Osteocyte (in vitro differentiated cells): Measurements from ENCODE around the gene ATAD3B. TPM values are rescaled to one million over a fixed set of nuclear protein-coding genes. Genes with fewer than 3 reads are reported as not detected.

ENCODE experiments used
- DNase-seq: peaks from one replicate; pipeline ENCODE4 v3.0.0; 2021; ENCODE audit warnings: mixed read lengths; ENCODE audit not compliant: unreplicated experiment; ENCODE audit errors: extremely low spot score
- H3K27ac Mint-ChIP-seq: one replicate; pipeline ENCODE4 v1.8.0; 2021; ENCODE audit warnings: mild to moderate bottlenecking, mixed read lengths; ENCODE audit not compliant: unreplicated experiment
- H3K27me3 Mint-ChIP-seq: one replicate; pipeline ENCODE4 v1.8.0; 2021; ENCODE audit warnings: mixed read lengths; ENCODE audit not compliant: unreplicated experiment
- H3K36me3 Mint-ChIP-seq: one replicate; pipeline ENCODE4 v1.8.0; 2021; ENCODE audit warnings: mixed read lengths; ENCODE audit not compliant: unreplicated experiment
- H3K4me1 Mint-ChIP-seq: one replicate; pipeline ENCODE4 v1.8.0; 2021; ENCODE audit warnings: mixed read lengths; ENCODE audit not compliant: unreplicated experiment
- H3K4me3 Mint-ChIP-seq: one replicate; pipeline ENCODE4 v1.8.0; 2021; ENCODE audit warnings: mild to moderate bottlenecking, moderate library complexity, mixed read lengths; ENCODE audit not compliant: unreplicated experiment
- H3K9me3 Mint-ChIP-seq: one replicate; pipeline ENCODE4 v1.8.0; 2021; ENCODE audit warnings: mixed read lengths; ENCODE audit not compliant: unreplicated experiment
- CTCF ChIP-seq: fragments of 200-600 bp; sonication (generic); IDR thresholded peaks from 2 replicates; pipeline ENCODE4 v1.5.0; 2021; ENCODE audit warnings: antibody characterized with exemption, mild to moderate bottlenecking, moderate library complexity
- total RNA-seq: library from RNA; stranded (reverse); gene quantifications from 2 replicates; pipeline ENCODE4 v1.2.1, GENCODE V29; 2021

The ATAD3B gene
- total RNA-seq, 1 donor from 2014 or later = 26.9 TPM

DNA sequence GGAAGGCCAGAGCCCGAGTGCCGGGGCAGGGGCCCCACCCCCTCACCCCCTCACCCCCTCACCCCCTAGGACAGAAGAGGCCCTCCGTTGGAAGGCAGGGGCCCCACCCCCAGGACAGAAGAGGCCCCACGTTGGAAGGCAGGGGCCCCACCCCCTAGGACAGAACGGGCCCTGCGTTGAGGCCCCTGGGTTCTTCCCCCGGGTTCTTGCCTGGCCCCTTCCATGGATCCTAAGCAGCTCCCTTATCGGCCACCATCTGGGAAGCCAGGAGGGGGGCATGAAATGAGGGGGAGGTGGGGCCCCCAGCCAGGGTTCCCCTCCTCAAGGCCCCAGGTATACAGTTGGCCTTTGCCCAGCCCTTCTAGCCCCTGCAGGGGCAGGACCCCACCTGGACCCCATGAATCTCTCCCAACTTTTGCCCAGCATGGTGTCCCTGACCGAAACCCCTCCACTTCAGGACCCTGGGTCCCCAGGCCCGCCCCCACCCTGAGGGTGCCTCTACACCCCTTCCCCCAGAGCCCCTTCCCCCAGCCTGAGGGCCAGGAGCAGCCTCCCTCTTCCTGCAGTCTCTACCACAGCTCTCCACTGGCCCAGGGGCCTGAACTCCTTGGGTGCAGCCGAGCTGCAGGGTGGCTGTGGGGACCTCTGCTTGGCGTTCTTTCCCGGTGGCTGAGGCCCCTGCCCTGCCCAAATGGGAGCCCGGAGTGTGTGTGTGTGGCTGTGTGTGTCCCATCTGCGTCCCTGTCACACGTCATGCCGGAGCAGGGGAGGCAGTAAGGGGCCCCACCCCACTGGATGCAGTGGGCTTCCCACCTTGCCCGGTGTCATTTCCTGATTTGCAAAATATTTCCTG lies 40.3 kb upstream of the ATAD3B start:
- Mint-ChIP-seq H3K9me3 (no peaks in the 10 kb centered on the region), H3K36me3 (no peaks in the 10 kb centered on the region), H3K27me3 (no peaks in the 10 kb centered on the region), H3K4me1 (peaks cover 46% of the 10 kb centered on the region), H3K4me3 (no peak overlapping the region), H3K27ac (no peak overlapping the region)
- TF ChIP-seq CTCF = no peak
- DNase-seq = no peak

GRCh38 chr1:1431845-1432273 lies 39.7 kb upstream of the ATAD3B start:
- no peaks in the 10 kb centered on the region for H3K27me3 Mint-ChIP-seq
- H3K4me1 Mint-ChIP-seq = peaks cover 49% of the 10 kb centered on the region
- no peaks in the 10 kb centered on the region for H3K9me3 Mint-ChIP-seq
- H3K4me3 Mint-ChIP-seq = no peak overlapping the region
- TF ChIP-seq CTCF = no peak
- peak; percentile 84 for DNase-seq
- peak overlapping the region; percentile 60 for H3K27ac Mint-ChIP-seq
- H3K36me3 Mint-ChIP-seq = no peaks in the 10 kb centered on the region

- no peak overlapping the region for H3K4me3 Mint-ChIP-seq
- DNase-seq = no peak
- peaks cover 49% of the 10 kb centered on the region for H3K4me1 Mint-ChIP-seq
- TF ChIP-seq CTCF = no peak
- H3K9me3 Mint-ChIP-seq = no peaks in the 10 kb centered on the region
- no peaks in the 10 kb centered on the region for H3K36me3 Mint-ChIP-seq
- H3K27me3 Mint-ChIP-seq = no peaks in the 10 kb centered on the region
- peak overlapping the region; percentile 60 for H3K27ac Mint-ChIP-seq
Observed at GRCh38 chr1:1432274-1432950, 39.2 kb upstream of the ATAD3B start.

DNA sequence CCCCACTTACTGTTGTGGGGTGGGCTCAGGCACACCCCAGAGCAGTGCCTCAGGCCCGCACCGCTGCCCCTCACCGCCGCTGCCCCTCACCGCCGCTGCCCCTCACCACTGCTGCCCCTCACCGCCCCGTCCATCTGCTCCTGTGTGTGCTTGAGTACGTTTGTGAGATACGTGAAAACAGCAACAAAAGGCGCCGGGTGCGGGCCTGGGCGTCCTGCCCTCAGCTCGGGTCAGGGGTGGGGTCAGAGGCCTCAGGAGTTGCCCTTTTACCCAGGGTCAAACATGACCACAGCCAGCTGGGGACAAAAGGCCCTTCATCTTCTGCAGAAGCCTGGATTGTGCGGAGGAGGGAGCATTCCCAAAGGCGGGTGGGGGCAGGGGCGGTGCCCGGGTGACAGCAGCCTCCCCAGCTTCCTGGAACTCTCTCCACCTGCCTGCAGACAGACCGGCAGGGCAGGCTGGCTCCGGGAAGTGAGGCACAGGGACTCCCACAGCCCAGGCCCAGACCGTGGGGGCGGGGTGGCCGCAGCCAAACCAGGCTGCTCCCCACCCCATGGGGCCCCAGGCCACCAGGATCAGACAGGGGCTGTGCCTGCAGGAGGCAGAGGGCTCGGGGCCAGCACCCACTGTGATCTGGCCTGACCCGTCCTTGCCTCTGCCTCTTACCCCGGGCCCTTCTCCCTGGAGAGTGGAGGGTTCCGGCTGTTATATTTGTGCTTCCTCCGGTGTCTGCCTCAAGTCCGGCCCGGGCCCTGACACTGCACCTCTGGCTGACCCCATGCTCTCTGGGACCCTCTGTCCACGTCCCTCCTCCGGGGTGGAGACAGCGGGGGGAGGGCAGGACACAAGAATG lies 38.4 kb upstream of the ATAD3B start:
- H3K36me3 Mint-ChIP-seq = no peaks in the 10 kb centered on the region
- no peak overlapping the region for H3K4me3 Mint-ChIP-seq
- no peak for TF ChIP-seq CTCF
- H3K4me1 Mint-ChIP-seq = peaks cover 53% of the 10 kb centered on the region
- no peaks in the 10 kb centered on the region for H3K27me3 Mint-ChIP-seq
- DNase-seq = no peak
- H3K27ac Mint-ChIP-seq = peak overlapping the region; percentile 47
- H3K9me3 Mint-ChIP-seq = no peaks in the 10 kb centered on the region

DNA sequence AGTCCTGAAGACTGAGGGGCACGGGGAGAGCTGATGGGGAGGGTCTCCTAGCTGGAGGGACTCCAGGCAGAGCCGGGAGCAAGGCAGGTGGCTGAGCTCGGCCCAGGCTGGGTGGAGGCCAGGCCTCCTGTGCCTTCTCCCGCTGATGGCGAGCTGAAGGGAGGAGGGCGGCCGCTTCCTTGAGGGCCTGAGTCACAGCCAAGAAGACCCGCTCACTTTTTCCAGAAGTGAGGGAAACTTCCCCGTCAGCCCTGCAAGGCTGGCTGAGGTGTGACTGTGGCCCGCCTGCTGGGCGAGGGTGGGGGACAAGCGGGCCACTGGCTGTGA lies 37.8 kb upstream of the ATAD3B start:
- Mint-ChIP-seq H3K9me3 (no peaks in the 10 kb centered on the region), H3K36me3 (no peaks in the 10 kb centered on the region), H3K4me1 (peaks cover 51% of the 10 kb centered on the region), H3K27ac (peak overlapping the region; percentile 47), H3K27me3 (no peaks in the 10 kb centered on the region), H3K4me3 (no peak overlapping the region)
- no peak for TF ChIP-seq CTCF
- no peak for DNase-seq
